ENCODE data around the gene KCNIP4.

Gene KCNIP4

DNA sequence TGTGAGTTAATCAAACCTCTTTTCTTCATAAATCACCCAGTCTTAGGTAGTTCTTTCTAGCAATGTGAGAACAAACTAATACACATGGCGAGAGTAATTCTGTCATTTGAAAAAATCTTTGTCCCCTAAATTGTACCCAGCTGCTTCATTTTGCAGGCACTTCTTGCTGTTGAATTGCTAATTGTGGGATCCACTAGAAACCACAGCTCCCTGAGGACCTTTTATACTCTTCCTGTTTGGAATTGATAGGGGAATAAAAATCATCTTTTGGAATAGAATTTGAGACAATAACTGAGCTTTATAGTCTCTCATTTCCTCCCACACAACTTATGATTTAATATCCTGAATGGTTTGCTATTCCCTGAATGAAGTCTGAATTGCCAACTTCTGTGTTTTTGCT is 1078.1 kb downstream of the KCNIP4 start:
- POLR2A ChIA-PET, result no interaction called here
- no peak for DNase-seq (ENCODE audit: extremely low spot score)

DNA sequence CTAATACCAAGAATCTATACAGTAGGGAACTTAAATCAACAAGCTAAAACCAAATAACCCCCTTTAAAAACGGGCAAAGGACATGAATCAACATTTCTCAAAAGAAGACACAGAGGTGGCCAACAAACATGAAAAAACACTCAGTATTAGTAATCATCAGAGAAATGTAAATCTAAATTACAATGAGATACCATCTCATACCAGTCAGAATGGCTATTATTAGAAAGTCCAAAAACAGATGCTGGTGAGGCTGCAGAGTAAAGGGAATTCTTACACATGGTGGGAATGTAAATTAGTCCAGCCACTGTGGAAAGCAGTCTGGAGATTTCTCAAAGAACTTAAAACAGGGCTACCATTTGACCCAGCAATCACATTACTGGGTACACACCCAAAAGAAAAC is 1080.5 kb downstream of the KCNIP4 start:
- ChIA-PET POLR2A (no interaction called here), CTCF (no interaction called here)
- DNase-seq (ENCODE audit: extremely low spot score), result no peak
- TF ChIP-seq NFRKB (IDR thresholded peaks at IDR 0.05) (no peak), ZNF384 (IDR thresholded peaks at IDR 0.05) (no peak)

More for the DNA sequence above, 1078.1 kb downstream of the KCNIP4 start:
- TF ChIP-seq FOXA1 (IDR thresholded peaks at IDR 0.05), result no peak
- TF ChIP-seq SUZ12 (IDR thresholded peaks at IDR 0.05), result no peak
- TF ChIP-seq NFRKB (IDR thresholded peaks at IDR 0.05), result no peak
- TF ChIP-seq ZNF384 (IDR thresholded peaks at IDR 0.05), result no peak
- no peak for TF ChIP-seq FOXK2 (IDR thresholded peaks at IDR 0.05)
- no peak for TF ChIP-seq HDGF (IDR thresholded peaks at IDR 0.05; ENCODE audit: borderline replicate concordance)
- TF ChIP-seq BHLHE40 (IDR thresholded peaks at IDR 0.05; ENCODE audit: borderline replicate concordance), result no peak
- no peak for TF ChIP-seq L3MBTL2 (conservative IDR thresholded peaks at IDR 0.05)
- no peak for TF ChIP-seq TARDBP (IDR thresholded peaks at IDR 0.05)
- TF ChIP-seq LEF1 (IDR thresholded peaks at IDR 0.05; ENCODE audit: borderline replicate concordance), result no peak
- TF ChIP-seq ELF4 (IDR thresholded peaks at IDR 0.05), result no peak
- TF ChIP-seq SP1 (IDR thresholded peaks at IDR 0.05), result no peak
- TF ChIP-seq ARNT (IDR thresholded peaks at IDR 0.05), result no peak
- TF ChIP-seq CTBP1 (IDR thresholded peaks at IDR 0.05; ENCODE audit: borderline replicate concordance), result no peak
- no peak for TF ChIP-seq FOXM1 (IDR thresholded peaks at IDR 0.05; ENCODE audit: borderline replicate concordance)
- TF ChIP-seq, protein P1, sequence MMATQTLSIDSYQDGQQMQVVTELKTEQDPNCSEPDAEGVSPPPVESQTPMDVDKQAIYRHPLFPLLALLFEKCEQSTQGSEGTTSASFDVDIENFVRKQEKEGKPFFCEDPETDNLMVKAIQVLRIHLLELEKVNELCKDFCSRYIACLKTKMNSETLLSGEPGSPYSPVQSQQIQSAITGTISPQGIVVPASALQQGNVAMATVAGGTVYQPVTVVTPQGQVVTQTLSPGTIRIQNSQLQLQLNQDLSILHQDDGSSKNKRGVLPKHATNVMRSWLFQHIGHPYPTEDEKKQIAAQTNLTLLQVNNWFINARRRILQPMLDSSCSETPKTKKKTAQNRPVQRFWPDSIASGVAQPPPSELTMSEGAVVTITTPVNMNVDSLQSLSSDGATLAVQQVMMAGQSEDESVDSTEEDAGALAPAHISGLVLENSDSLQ (IDR thresholded peaks at IDR 0.05), result no peak
- CTCF ChIA-PET, result no interaction called here

DNA sequence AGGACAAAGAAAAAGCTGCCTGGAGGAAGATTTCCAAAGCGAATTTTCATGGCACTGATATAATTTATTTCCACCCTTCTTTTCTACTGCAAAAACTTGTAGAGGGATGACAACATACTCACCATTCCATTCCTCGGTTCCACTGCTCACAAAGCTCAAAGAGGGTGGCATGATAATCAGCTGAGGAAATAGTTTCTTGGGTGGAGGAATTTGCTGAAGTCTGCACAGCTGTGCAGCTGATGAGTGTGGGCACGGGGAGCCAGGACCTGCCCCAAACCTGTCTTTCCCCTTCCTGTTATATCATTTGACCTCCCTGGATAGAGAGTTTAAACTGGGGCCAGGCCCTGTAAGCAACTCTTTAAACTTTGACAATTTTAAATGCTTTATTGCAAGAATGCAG is 1087.7 kb downstream of the KCNIP4 start:
- TF ChIP-seq BHLHE40 (IDR thresholded peaks at IDR 0.05; ENCODE audit: borderline replicate concordance), result no peak
- no peak for TF ChIP-seq LEF1 (IDR thresholded peaks at IDR 0.05; ENCODE audit: borderline replicate concordance)
- no peak for TF ChIP-seq SUZ12 (IDR thresholded peaks at IDR 0.05)
- no peak for TF ChIP-seq L3MBTL2 (conservative IDR thresholded peaks at IDR 0.05)
- no peak for TF ChIP-seq FOXM1 (IDR thresholded peaks at IDR 0.05; ENCODE audit: borderline replicate concordance)
- TF ChIP-seq FOXA1 (IDR thresholded peaks at IDR 0.05), result no peak
- TF ChIP-seq ARNT (IDR thresholded peaks at IDR 0.05), result no peak
- TF ChIP-seq ELF4 (IDR thresholded peaks at IDR 0.05), result no peak
- no peak for TF ChIP-seq SP1 (IDR thresholded peaks at IDR 0.05)
- TF ChIP-seq TARDBP (IDR thresholded peaks at IDR 0.05), result no peak
- no peak for TF ChIP-seq NFRKB (IDR thresholded peaks at IDR 0.05)
- TF ChIP-seq, protein P1 (IDR thresholded peaks at IDR 0.05), result no peak
- TF ChIP-seq HDGF (IDR thresholded peaks at IDR 0.05; ENCODE audit: borderline replicate concordance), result no peak
- no peak for TF ChIP-seq CTBP1 (IDR thresholded peaks at IDR 0.05; ENCODE audit: borderline replicate concordance)
- TF ChIP-seq ZNF384 (IDR thresholded peaks at IDR 0.05), result no peak
- POLR2A ChIA-PET, result no interaction called here
- no peak for DNase-seq (ENCODE audit: extremely low spot score)
- CTCF ChIA-PET, result no interaction called here

- POLR2A ChIA-PET, result no interaction called here
- TF ChIP-seq BHLHE40 (IDR thresholded peaks at IDR 0.05; ENCODE audit: borderline replicate concordance) (no peak), CTBP1 (IDR thresholded peaks at IDR 0.05; ENCODE audit: borderline replicate concordance) (no peak), LEF1 (IDR thresholded peaks at IDR 0.05; ENCODE audit: borderline replicate concordance) (no peak), L3MBTL2 (conservative IDR thresholded peaks at IDR 0.05) (no peak), SP1 (IDR thresholded peaks at IDR 0.05) (no peak), HDGF (IDR thresholded peaks at IDR 0.05; ENCODE audit: borderline replicate concordance) (no peak), SUZ12 (IDR thresholded peaks at IDR 0.05) (no peak), ELF4 (IDR thresholded peaks at IDR 0.05) (no peak), FOXK2 (IDR thresholded peaks at IDR 0.05) (no peak), ZNF384 (IDR thresholded peaks at IDR 0.05) (no peak), ARNT (IDR thresholded peaks at IDR 0.05) (no peak), TARDBP (IDR thresholded peaks at IDR 0.05) (no peak), FOXM1 (IDR thresholded peaks at IDR 0.05; ENCODE audit: borderline replicate concordance) (no peak)
- TF ChIP-seq, protein P1 (IDR thresholded peaks at IDR 0.05), result no peak
- CTCF ChIA-PET, result no interaction called here
- no peak for DNase-seq (ENCODE audit: extremely low spot score)
Observed at GRCh38 chr4:20859097-20859781, 1089.3 kb downstream of the KCNIP4 start.

GRCh38 chr4:20857081-20857480 is 1091.5 kb downstream of the KCNIP4 start:
- TF ChIP-seq L3MBTL2 (conservative IDR thresholded peaks at IDR 0.05) (no peak), HDGF (IDR thresholded peaks at IDR 0.05; ENCODE audit: borderline replicate concordance) (no peak), NFRKB (IDR thresholded peaks at IDR 0.05) (no peak), SUZ12 (IDR thresholded peaks at IDR 0.05) (no peak)
- CTCF ChIA-PET, result no interaction called here
- DNase-seq (ENCODE audit: extremely low spot score), result no peak
- POLR2A ChIA-PET, result no interaction called here

- ChIA-PET CTCF (interaction anchor here (0.5 kb wide), 1 partner anchor 29 kb away, joined by 3 read pairs; no protein-coding TSS in a partner anchor), POLR2A (no interaction called here)
- no peak for TF ChIP-seq ZNF384 (IDR thresholded peaks at IDR 0.05)
- no peak for TF ChIP-seq SP1 (IDR thresholded peaks at IDR 0.05)
- DNase-seq (ENCODE audit: extremely low spot score), result no peak
Observed at GRCh38 chr4:20847124-20847747, 1101.3 kb downstream of the KCNIP4 start.

All from HEK293T (cell line).